Measurements from ENCODE around the gene TIGD3. TPM values are rescaled to one million over a fixed set of nuclear protein-coding genes. Genes with fewer than 3 reads are reported as not detected.

TIGD3 gene
- total RNA-seq, 1 donor from 2014 or later, result 0.20 TPM

GRCh38 chr11:65373839-65374580 is 19.5 kb downstream of the TIGD3 start:
- DNase-seq, result no peak

GRCh38 chr11:65375012-65375411 is 20.5 kb downstream of the TIGD3 start:
- no peak for DNase-seq

- DNase-seq, result no peak
These were observed 21.7 kb downstream of the TIGD3 start for GRCh38 chr11:65376138-65376713.

GRCh38 chr11:65377036-65377435 is 22.5 kb downstream of the TIGD3 start:
- DNase-seq, result no peak

GRCh38 chr11:65377777-65378176 is 23.2 kb downstream of the TIGD3 start:
- no peak for DNase-seq

GRCh38 chr11:65378208-65378927 is 23.8 kb downstream of the TIGD3 start:
- DNase-seq, result no peak

- no peak for DNase-seq
These were observed 24.5 kb downstream of the TIGD3 start for GRCh38 chr11:65378928-65379638.

GRCh38 chr11:65379698-65380459 is 25.3 kb downstream of the TIGD3 start:
- no peak for DNase-seq

- no peak for DNase-seq
These were observed 26.0 kb downstream of the TIGD3 start for GRCh38 chr11:65380460-65381119.

- peak; percentile 38 for DNase-seq
These were observed 27.1 kb downstream of the TIGD3 start for GRCh38 chr11:65381716-65382032.

- peak; percentile 90 for DNase-seq
These were observed 27.7 kb downstream of the TIGD3 start, which contains the start of gene SLC25A45 for GRCh38 chr11:65382033-65382803. TSS of gene SLC25A45 (minus strand) at chr11:65382646. CDS start at chr11:65381951, 695 bp downstream.

GRCh38 chr11:65382804-65383368 is 28.3 kb downstream of the TIGD3 start:
- DNase-seq, result no peak

GRCh38 chr11:65383778-65384177 is 29.2 kb downstream of the TIGD3 start:
- no peak for DNase-seq

- no peak for DNase-seq
These were observed 29.8 kb downstream of the TIGD3 start for GRCh38 chr11:65384301-65384889.

- peak; percentile 61 for DNase-seq
These were observed 32.0 kb downstream of the TIGD3 start, which contains the start of gene FRMD8 for GRCh38 chr11:65386307-65387140. TSS of gene FRMD8 (plus strand) at chr11:65386637. CDS start at chr11:65387037, 400 bp downstream.

- no peak for DNase-seq
These were observed 34.2 kb downstream of the TIGD3 start for GRCh38 chr11:65388731-65389130.

GRCh38 chr11:65389294-65389980 is 34.9 kb downstream of the TIGD3 start:
- DNase-seq, result no peak

All from skin of body (tissue), 2 donors.